HG03521 (cell line): ENCODE data around the gene SPIRE2.

ENCODE experiments used
- ATAC-seq: cut with Tn5 transposase; IDR thresholded peaks from one replicate; pipeline ENCODE4 v1.9.1; 2021; ENCODE audit warnings: mild to moderate bottlenecking, moderate library complexity; ENCODE audit not compliant: unreplicated experiment

The SPIRE2 gene

DNA sequence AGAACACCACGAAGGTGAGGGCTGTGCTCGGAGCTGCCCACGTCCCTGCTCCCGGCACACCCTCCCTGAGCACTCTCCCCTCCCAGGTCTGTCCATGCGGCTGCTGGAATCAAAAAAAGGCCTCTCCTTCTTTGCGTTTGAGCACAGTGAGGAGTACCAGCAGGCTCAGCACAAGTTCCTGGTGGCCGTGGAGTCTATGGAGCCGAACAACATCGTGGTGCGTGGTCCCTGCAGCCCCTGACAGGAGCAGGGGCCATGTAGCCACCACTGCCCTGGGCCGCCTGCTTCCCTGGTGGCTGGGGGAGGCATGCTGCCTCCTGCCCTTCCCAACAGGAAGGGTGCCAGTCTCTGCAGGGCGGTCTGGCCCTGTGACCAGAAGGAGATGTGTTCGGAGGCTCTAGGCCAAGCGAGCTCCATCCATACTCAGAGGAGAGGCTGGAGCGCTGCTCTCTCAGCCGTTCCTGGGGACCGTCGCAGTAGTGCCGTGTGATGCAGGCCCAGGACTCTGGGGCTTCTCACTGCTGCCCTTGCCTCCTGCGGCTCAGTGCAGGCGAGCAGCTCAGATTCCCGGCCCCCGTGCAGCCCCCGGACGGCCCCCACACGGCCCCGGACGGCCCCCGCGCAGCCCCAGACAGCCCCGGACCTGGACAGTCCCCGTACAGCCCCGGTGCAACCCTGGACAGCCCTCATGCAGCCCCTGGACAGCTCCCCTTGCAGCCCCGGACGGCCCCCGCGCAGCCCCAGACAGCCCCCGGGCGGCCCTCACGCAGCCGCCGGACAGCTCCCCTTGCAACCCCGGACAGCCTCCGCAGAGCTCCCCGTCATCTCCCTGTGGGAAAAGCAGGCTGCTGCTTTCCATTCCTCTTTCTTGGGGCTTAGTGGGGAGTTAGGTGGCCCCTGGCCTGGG lies 65.6 kb downstream of the SPIRE2 start:
- no peak for ATAC-seq

DNA sequence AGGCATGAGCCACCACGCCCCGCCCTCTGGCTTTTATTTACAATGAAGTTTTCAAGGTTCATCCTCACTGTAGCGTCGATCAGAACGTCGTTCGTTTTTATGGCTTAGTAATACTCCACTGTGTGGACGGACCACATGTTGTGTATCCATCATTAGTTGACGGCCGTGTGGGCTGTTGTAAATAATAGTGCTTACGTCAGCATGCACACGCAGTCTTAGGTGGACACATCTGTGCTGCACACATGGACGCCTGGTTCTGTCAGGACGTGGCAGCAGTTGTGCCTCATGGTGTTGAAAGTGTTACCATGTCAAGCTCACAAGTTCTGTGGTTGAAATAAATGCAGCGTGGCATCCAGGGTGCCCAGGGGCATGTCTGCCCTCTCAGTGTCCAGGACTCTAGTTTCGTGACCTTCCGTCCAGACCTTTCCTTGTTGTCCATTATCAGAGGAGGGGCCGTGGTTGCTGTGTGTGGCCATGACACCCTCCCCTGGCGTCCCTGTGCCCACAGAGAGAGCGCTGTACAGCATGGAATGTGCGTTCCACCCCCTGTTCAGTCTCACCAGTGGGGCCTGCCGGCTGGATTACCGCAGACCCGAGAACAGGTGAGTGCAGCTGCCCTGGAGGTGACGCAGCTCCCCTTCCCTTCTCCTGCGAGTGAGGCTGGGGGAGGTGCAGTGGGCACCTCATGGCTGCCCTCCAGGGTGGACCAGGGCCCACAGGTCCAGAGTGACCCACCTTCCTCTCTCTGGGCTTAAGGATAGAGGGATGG lies 67.4 kb downstream of the SPIRE2 start:
- no peak for ATAC-seq

GRCh38 chr16:89897204-89897603 lies 68.9 kb downstream of the SPIRE2 start:
- no peak for ATAC-seq

GRCh38 chr16:89898201-89898967 lies 70.1 kb downstream of the SPIRE2 start:
- ATAC-seq = no peak

GRCh38 chr16:89899879-89900481 lies 71.7 kb downstream of the SPIRE2 start:
- ATAC-seq = no peak

- ATAC-seq = no peak
Observed at GRCh38 chr16:89900885-89901284, 72.6 kb downstream of the SPIRE2 start.

GRCh38 chr16:89902980-89903379 lies 74.7 kb downstream of the SPIRE2 start:
- ATAC-seq = no peak

- ATAC-seq = no peak
Observed at GRCh38 chr16:89903908-89904515, 75.7 kb downstream of the SPIRE2 start.

GRCh38 chr16:89904606-89905510 lies 76.6 kb downstream of the SPIRE2 start:
- no peak for ATAC-seq

DNA sequence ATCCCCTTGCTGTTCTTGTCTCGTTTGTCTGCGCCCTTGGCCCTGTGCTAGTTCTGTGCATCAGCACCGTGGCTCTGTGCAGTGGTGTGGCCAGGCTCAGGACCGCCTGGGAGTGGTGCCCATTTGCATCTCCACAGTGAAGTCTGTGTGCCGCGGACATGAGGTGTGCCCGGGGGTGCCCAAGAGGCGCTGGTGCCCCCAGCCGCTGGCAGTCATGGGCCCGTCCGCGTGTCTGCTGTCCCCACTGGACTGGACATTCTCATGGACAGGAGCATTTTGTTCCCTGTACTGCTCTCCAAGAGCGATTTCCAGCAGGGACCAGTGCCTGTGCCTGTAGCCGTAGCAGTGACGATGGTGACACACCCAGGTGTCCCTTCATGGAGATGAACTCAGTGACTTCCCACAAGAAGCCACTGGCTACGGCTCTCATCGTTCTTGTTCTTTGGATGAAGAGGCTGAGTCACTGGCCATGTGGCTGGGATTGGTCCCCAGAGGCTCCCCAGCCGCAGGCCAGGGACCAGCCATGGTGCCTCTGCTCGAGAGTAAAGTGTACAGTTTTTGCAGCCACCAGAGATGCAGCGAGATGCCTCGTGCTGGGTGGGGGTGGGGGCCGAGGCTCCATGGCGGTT lies 77.3 kb downstream of the SPIRE2 start:
- ATAC-seq = no peak

GRCh38 chr16:89906140-89907025 lies 78.1 kb downstream of the SPIRE2 start:
- no peak for ATAC-seq

DNA sequence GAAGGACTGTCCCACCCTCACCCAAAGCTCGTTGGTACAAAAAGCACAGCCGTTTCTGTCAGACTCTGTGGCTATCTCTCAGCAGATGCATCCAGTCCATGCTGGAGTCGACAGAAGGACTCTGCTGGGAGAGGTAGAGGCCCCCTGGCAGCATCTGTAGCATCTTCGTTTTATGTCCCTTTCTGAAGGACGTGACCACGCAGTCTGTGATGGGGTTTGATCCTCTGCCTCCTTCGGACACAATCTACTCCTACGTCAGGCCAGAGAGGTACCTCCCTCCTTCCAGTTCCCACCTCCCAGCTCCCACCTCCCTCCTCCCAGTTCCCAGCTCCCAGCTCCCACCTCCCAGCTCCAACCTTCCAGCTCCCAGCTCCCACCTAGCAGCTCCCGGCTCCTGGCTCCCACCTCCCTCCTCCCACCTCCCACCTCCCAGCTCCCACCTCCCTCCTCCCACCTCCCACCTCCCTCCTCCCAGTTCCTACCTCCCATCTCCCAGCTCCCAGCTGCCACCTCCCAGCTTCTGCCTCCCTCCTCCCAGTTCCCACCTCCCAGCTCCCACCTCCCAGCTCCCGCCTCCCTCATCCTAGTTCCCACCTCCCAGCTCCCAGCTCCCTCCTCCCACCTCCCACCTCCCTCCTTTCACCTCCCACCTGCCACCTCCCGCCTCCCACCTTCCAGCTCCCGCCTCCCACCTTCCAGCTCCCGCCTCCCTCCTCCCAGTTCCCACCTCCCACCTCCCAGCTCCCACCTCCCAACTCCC lies 79.0 kb downstream of the SPIRE2 start:
- no peak for ATAC-seq

- no peak for ATAC-seq
Observed at GRCh38 chr16:89908236-89908635, 80.0 kb downstream of the SPIRE2 start.

DNA sequence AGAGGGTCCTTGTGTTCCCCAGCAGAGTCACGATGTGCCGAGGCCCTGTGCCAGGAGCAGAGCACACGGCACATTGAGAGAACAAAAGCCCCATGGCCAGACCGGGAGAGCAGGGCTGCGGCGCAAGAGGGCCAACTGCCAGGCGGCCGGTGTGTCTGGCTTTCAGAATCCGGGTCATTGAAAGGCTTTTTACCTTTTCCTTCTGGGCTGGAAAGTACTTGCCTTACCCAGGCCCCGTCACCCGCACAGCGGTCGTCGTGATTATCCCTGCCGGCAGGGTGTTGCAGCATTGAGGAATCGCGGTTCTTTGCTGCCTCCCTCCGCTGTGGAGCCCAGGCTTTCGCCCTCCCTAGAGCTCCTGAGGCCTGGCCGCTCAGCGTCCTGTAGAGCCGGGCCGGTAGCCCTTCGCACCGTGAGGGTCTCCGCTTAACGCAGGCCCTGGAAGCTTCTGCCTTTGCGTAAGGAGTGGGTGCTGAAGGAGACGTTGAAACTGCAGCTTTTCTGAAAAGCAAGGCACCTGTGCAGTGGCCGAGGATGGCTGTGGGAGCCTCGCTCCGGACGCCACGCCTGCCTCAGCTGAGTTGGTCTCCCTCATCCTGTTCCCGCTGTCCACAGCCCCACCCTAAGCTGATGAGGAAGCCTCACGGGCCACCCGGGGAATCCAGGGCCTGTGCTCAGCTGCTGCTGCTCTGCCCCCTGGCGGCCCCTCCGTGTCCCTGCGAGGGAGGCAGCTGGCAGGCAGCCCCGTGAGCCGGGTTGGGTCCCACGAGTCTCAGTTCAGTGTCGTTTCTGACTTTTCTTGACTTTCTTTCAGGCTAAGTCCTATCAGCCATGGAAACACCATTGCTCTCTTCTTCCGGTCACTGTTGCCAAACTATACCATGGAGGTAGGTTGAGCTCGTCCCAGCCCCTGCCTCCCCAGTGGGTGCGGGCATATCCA lies 81.8 kb downstream of the SPIRE2 start:
- no peak for ATAC-seq

DNA sequence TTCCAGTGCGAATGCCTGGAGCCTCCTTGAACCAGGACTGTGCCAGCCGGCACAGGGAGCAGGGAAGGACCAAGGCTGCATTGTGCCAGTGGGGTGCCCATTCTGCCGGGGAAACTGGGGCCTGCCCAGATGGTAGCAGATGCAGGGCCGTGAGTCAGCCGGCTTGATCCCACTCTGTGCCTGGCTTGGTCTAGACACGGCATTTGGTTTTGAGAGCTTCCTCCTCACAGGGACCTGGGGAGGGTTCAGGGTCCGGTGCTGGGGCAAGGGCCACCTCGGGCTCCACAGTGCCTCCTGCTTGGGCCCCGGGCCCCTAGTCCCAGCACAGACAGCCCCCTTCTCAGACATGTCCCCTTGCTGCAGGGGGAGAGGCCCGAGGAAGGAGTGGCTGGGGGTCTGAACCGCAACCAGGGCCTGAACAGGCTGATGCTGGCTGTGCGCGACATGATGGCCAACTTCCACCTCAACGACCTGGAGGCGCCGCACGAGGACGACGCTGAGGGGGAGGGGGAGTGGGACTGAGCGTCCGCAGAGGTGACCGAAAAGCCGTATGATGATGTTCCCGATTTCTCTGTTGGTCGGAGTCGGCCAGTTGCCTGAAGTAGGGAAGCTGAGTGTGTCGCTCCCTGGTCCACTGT lies 82.6 kb downstream of the SPIRE2 start:
- ATAC-seq = no peak

- no peak for ATAC-seq
Observed at GRCh38 chr16:89911375-89911774, 83.1 kb downstream of the SPIRE2 start.
